NCI-H524 treated with DMSO at 0.1 percent for 48 hours (cell line): ENCODE data around the gene TNPO1.
"Not testable (repeated sequence)": the region's sequence is repeated elsewhere in the genome, so short reads cannot be mapped to it uniquely, and the experiment has no call there.

ENCODE experiments used
- DNase-seq: peaks from one replicate; lab custom pipeline; 2025; lab: John Stamatoyannopoulos, UW

The TNPO1 gene

GRCh38 chr5:72816284-72817075, at the start of gene TNPO1:
TSS of gene TNPO1 (plus strand) at chr5:72816661. CDS start at chr5:72816738, 77 bp downstream.
- DNase-seq, result no peak

GRCh38 chr5:72767289-72768010, 49.0 kb upstream of the TNPO1 start:
- DNase-seq, result no peak

GRCh38 chr5:72770266-72770665, 46.2 kb upstream of the TNPO1 start:
- no peak for DNase-seq

- DNase-seq, result no peak
These were observed 39.8 kb upstream of the TNPO1 start for GRCh38 chr5:72776684-72777083.

- no peak for DNase-seq
These were observed 36.9 kb upstream of the TNPO1 start for GRCh38 chr5:72779520-72779919.

GRCh38 chr5:72783354-72783753, 33.1 kb upstream of the TNPO1 start:
- DNase-seq, result no peak

GRCh38 chr5:72784129-72784528, 32.3 kb upstream of the TNPO1 start:
- no peak for DNase-seq

GRCh38 chr5:72785801-72786200, 30.7 kb upstream of the TNPO1 start:
- DNase-seq, result no peak

- no peak for DNase-seq
These were observed 29.8 kb upstream of the TNPO1 start for GRCh38 chr5:72786676-72787075.

- DNase-seq, result no peak
These were observed 27.5 kb upstream of the TNPO1 start for GRCh38 chr5:72788866-72789505.

GRCh38 chr5:72790186-72790585, 26.3 kb upstream of the TNPO1 start:
- DNase-seq, result no peak

GRCh38 chr5:72792662-72793061, 23.8 kb upstream of the TNPO1 start:
- not testable (repeated sequence) for DNase-seq

GRCh38 chr5:72796001-72796400, 20.5 kb upstream of the TNPO1 start:
- no peak for DNase-seq

GRCh38 chr5:72799721-72800120, 16.7 kb upstream of the TNPO1 start:
- DNase-seq, result no peak

- DNase-seq, result not testable (repeated sequence)
These were observed 7.8 kb upstream of the TNPO1 start for GRCh38 chr5:72808637-72809036.

GRCh38 chr5:72811849-72812248, 4.6 kb upstream of the TNPO1 start:
- DNase-seq, result no peak

- no peak for DNase-seq
These were observed 4.0 kb upstream of the TNPO1 start for GRCh38 chr5:72812488-72812887.

GRCh38 chr5:72814104-72814503, 2.4 kb upstream of the TNPO1 start:
- no peak for DNase-seq

GRCh38 chr5:72814864-72815263, 1.6 kb upstream of the TNPO1 start:
- DNase-seq, result no peak

GRCh38 chr5:72815580-72816283, 729 bp upstream of the TNPO1 start:
- DNase-seq, result no peak

- no peak for DNase-seq
These were observed 618 bp downstream of the TNPO1 start for GRCh38 chr5:72817076-72817481.

- no peak for DNase-seq
These were observed 1.3 kb downstream of the TNPO1 start for GRCh38 chr5:72817671-72818266.
